Neural progenitor cell (in vitro differentiated cells): ENCODE measurements around the gene CD1D. TPM values are rescaled to one million over a fixed set of nuclear protein-coding genes. Genes with fewer than 3 reads are reported as not detected.
A peak's percentile ranks its signal among the peaks of the same experiment; 100 is the strongest.
"Not testable (repeated sequence)": the region's sequence is repeated elsewhere in the genome, so short reads cannot be mapped to it uniquely, and the experiment has no call there.

Source experiments
- DNase-seq: peaks from one replicate; pipeline ENCODE4 v3.0.0-alpha.2; 2016; ENCODE audit warnings: low spot score
- H2AFZ ChIP-seq: fragments of 200-600 bp; sonication (generic); replicated peaks from 2 replicates; pipeline ENCODE4 v1.6.1; 2016; ENCODE audit warnings: antibody characterized with exemption
- H3F3A ChIP-seq: fragments of 200-600 bp; sonication (generic); 2 replicates; pipeline ENCODE4 v1.6.1; 2016; ENCODE audit warnings: antibody characterized with exemption, low read depth
- H3K27ac ChIP-seq: fragments of 200-600 bp; sonication (generic); 2 replicates; pipeline ENCODE4 v1.5.1; 2016; ENCODE audit warnings: mild to moderate bottlenecking
- H3K27me3 ChIP-seq: fragments of 200-600 bp; sonication (generic); 2 replicates; pipeline ENCODE4 v1.6.1; 2016; ENCODE audit warnings: mild to moderate bottlenecking, moderate library complexity
- H3K36me3 ChIP-seq: fragments of 200-600 bp; sonication (generic); 2 replicates; pipeline ENCODE4 v1.5.1; 2016
- H3K4me1 ChIP-seq: fragments of 200-600 bp; sonication (generic); 2 replicates; pipeline ENCODE4 v1.6.1; 2016; ENCODE audit warnings: mixed run types
- H3K4me2 ChIP-seq: fragments of 200-600 bp; sonication (generic); 2 replicates; pipeline ENCODE4 v1.6.1; 2016
- H3K4me3 ChIP-seq: fragments of 200-600 bp; sonication (generic); 2 replicates; pipeline ENCODE4 v1.5.1; 2016
- H3K79me2 ChIP-seq: fragments of 200-600 bp; sonication (generic); 2 replicates; pipeline ENCODE4 v1.6.1; 2016; ENCODE audit warnings: low read depth
- H3K9ac ChIP-seq: fragments of 200-600 bp; sonication (generic); 2 replicates; pipeline ENCODE4 v1.6.1; 2016
- H3K9me3 ChIP-seq: fragments of 200-600 bp; sonication (generic); 2 replicates; pipeline ENCODE4 v1.5.1; 2016; ENCODE audit warnings: low read depth
- H4K20me1 ChIP-seq: fragments of 200-600 bp; sonication (generic); 2 replicates; pipeline ENCODE4 v1.6.1; 2016; ENCODE audit warnings: low read depth
- H3K27ac Mint-ChIP-seq: 3 replicates; pipeline ENCODE4 v1.8.0; 2021; ENCODE audit warnings: mixed read lengths
- H3K27me3 Mint-ChIP-seq: 2 replicates; pipeline ENCODE4 v1.8.0; 2022; ENCODE audit warnings: low read depth, mild to moderate bottlenecking, inconsistent platforms, moderate library complexity, mixed read lengths; ENCODE audit not compliant: insufficient read depth
- H3K36me3 Mint-ChIP-seq: 3 replicates; pipeline ENCODE4 v1.8.0; 2021; ENCODE audit warnings: mixed read lengths
- H3K4me1 Mint-ChIP-seq: 3 replicates; pipeline ENCODE4 v1.8.0; 2021; ENCODE audit warnings: mixed read lengths
- H3K4me3 Mint-ChIP-seq: 3 replicates; pipeline ENCODE4 v1.8.0; 2021; ENCODE audit warnings: mild to moderate bottlenecking, moderate library complexity, mixed read lengths
- H3K9me3 Mint-ChIP-seq: 3 replicates; pipeline ENCODE4 v1.8.0; 2020; ENCODE audit warnings: mixed read lengths
- CTCF ChIP-seq: fragments of 200-600 bp; sonication (generic); IDR thresholded peaks from 2 replicates; pipeline ENCODE4 v1.5.1; 2017; ENCODE audit warnings: antibody characterized with exemption, mild to moderate bottlenecking
- EZH2 ChIP-seq: fragments of 200-600 bp; sonication (generic); IDR thresholded peaks from 2 replicates; pipeline ENCODE4 v1.6.1; 2017; ENCODE audit warnings: antibody characterized with exemption, mild to moderate bottlenecking, moderate library complexity
- EZH2phosphoT487 ChIP-seq: fragments of 200-600 bp; sonication (generic); IDR thresholded peaks from 2 replicates; pipeline ENCODE4 v1.6.1; 2017; ENCODE audit warnings: antibody characterized with exemption
- total RNA-seq: library from RNA; depleted of rRNA; stranded (reverse); fragments of >200 nt; gene quantifications from 2 replicates; pipeline ENCODE4 v1.2.3, GENCODE V29; 2015; ENCODE audit warnings: low replicate concordance

CD1D gene
- total RNA-seq, 1 donor from 2014 or later, result not detected

DNA sequence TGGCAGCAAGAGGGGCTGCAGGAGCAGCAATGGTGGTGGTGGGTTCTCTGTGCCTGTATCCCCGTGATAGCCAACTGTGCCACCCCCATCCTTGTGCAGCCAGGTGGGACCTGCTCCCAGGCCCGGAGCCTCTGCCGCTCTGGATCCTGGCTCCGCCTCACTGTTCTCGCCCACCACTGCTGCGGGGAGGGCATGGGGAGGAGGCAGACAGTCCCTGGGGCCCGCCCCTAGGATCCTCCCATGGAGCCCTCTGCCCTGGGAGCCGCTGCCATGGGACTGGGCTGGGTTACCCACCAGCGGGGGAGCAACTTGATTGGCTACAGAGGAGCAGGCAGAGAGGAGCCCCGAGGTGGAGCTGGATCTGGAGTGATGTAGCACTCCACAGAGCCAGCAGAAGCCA lies 31.6 kb downstream of the CD1D start:
- TF ChIP-seq CTCF (no peak), EZH2phosphoT487 (no peak), EZH2 (no peak)
- DNase-seq, result peak; percentile 15

DNA sequence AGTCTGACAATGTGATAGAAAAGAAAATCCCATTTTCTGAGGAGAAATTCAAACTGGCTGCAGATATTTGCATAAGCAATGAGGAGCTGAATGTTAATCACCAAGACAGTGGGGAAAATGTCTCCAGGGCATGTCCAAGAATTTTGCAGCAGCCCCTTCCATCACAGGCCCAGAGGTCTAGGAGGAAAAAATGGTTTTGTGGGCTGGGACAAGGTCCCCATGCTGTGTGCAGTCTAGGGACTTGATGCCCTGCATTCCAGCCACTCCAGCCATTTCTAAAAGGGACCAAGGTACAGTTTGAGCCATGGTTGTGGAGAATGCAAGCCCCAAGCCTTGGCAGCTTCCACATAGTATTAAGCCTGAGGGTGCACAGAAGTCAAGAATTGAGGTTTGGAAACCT lies 42.8 kb downstream of the CD1D start:
- not testable (repeated sequence) for H3K4me3 ChIP-seq, H3F3A ChIP-seq, H3K36me3 ChIP-seq, H3K4me2 ChIP-seq, H3K9ac ChIP-seq, H3K36me3 Mint-ChIP-seq, H3K27me3 Mint-ChIP-seq, H3K4me1 Mint-ChIP-seq, H3K27ac Mint-ChIP-seq, H3K79me2 ChIP-seq, DNase-seq, H3K4me1 ChIP-seq, H3K4me3 Mint-ChIP-seq, H3K27me3 ChIP-seq, H3K9me3 ChIP-seq, H3K27ac ChIP-seq, H4K20me1 ChIP-seq, H2AFZ ChIP-seq
- peaks cover 18% of the 10 kb centered on the region for H3K9me3 Mint-ChIP-seq

More for the DNA sequence above, 31.6 kb downstream of the CD1D start:
- Histone ChIP-seq H3K79me2 (no peaks in the 10 kb centered on the region), H3K9ac (no peak overlapping the region), H3F3A (no peaks in the 10 kb centered on the region), H3K27ac (no peak overlapping the region), H3K4me1 (peaks cover 7% of the 10 kb centered on the region), H3K27me3 (no peaks in the 10 kb centered on the region), H3K9me3 (no peaks in the 10 kb centered on the region), H4K20me1 (no peaks in the 10 kb centered on the region), H3K4me3 (no peak overlapping the region), H3K4me2 (no peak overlapping the region), H3K36me3 (no peaks in the 10 kb centered on the region), H2AFZ (no peak overlapping the region)
- no peaks in the 10 kb centered on the region for H3K36me3 Mint-ChIP-seq
- peaks cover 3% of the 10 kb centered on the region for H3K27me3 Mint-ChIP-seq
- H3K27ac Mint-ChIP-seq, result no peak overlapping the region
- H3K9me3 Mint-ChIP-seq, result no peaks in the 10 kb centered on the region
- H3K4me1 Mint-ChIP-seq, result no peaks in the 10 kb centered on the region
- H3K4me3 Mint-ChIP-seq, result no peak overlapping the region

GRCh38 chr1:158227904-158228623 lies 47.4 kb downstream of the CD1D start:
- TF ChIP-seq CTCF (no peak), EZH2phosphoT487 (no peak), EZH2 (no peak)
- Histone ChIP-seq H3K27me3 (no peaks in the 10 kb centered on the region), H3K9ac (no peak overlapping the region), H3K36me3 (no peaks in the 10 kb centered on the region), H3K79me2 (no peaks in the 10 kb centered on the region), H3K27ac (no peak overlapping the region), H3K4me3 (no peak overlapping the region), H3K4me1 (no peaks in the 10 kb centered on the region), H3K4me2 (no peak overlapping the region), H3F3A (no peaks in the 10 kb centered on the region), H2AFZ (no peak overlapping the region), H3K9me3 (no peaks in the 10 kb centered on the region), H4K20me1 (no peaks in the 10 kb centered on the region)
- no peak for DNase-seq
- H3K27ac Mint-ChIP-seq, result no peak overlapping the region
- H3K4me1 Mint-ChIP-seq, result no peaks in the 10 kb centered on the region
- H3K9me3 Mint-ChIP-seq, result peaks cover 13% of the 10 kb centered on the region
- peaks cover 6% of the 10 kb centered on the region for H3K27me3 Mint-ChIP-seq
- H3K36me3 Mint-ChIP-seq, result no peaks in the 10 kb centered on the region
- H3K4me3 Mint-ChIP-seq, result no peak overlapping the region

Other genes with a start within 250 kb of the CD1D start
- 39.5 and 70.7 TPM in 2 replicates for gene KIRREL1, start 187.2 kb upstream of the CD1D start, total RNA-seq
- not detected in 2 replicates for gene CD1A, start 73.5 kb downstream of the CD1D start, total RNA-seq
- not detected in 2 replicates for gene CD1C, start 109.0 kb downstream of the CD1D start, total RNA-seq
- gene CD1B, start 150.6 kb downstream of the CD1D start, total RNA-seq, result not detected in 2 replicates
- gene CD1E, start 173.0 kb downstream of the CD1D start, total RNA-seq, result not detected in 2 replicates
- not detected in 2 replicates for gene OR10T2, start 218.6 kb downstream of the CD1D start, total RNA-seq
- gene OR10K2, start 245.3 kb downstream of the CD1D start, total RNA-seq, result not detected in 2 replicates